ENCODE data around the gene OLFM1.
"Not testable (repeated sequence)": the region's sequence is repeated elsewhere in the genome, so short reads cannot be mapped to it uniquely, and the experiment has no call there.

Gene OLFM1

DNA sequence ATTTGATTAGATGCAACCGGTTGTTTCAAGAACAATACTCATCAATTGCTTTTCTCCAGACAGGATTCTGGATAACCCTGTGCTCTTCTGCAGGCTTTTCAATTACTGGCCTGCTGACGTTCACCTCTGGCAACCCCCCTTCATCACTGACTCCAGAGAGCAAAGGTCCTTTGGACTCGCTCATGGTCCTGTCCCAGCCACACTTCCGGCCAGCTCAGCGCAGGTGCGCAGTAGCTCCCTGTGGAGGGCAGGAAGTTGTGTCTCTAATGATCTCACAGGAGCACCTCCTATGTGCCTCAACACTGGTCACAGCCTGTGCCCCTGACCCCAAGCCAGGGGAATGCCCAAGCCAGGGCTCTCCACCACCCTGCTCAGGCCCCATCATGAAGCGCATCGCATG lies 44.0 kb downstream of the OLFM1 start:
- DNase-seq (ENCODE audit: low read depth in 2 of 2), result no peak

GRCh38 chr9:135132008-135132407 lies 44.5 kb downstream of the OLFM1 start:
- DNase-seq (ENCODE audit: low read depth in 2 of 2), result no peak

DNA sequence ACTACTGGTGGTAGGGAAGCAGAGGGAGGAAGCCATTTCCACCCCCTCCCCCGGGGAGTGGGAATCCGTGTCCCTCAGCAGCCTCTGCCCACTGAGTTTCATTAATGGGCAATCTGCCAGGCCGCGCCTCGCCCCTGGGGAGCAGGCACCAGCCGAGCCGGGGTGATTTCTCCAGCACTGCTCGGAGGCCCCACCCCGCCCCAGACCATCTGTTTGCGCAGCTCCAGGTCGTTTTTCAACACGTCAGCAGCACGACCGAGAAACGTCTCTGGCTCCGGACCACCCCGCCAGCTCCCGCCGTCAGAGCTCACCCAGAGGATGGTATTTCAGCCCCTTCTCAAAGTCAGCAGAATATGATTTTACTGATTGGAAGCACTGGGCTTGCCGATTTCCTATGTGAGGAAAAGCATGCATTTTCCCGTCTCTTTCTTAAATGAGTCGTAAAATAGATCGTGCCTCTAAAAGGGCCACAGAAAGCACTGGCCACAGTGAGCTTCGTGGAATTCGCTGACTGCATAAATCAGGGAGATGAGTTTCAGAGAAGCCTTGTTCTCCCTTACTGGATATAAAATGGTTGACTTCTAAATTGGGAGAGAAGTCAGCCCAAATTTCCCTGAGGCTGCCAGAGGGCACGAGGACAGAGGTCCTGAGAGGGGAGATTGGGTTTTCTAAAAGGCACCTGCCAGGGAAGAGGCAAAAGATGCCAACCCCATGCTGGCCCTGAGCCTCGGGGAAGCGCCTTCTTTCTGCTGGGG lies 47.0 kb downstream of the OLFM1 start:
- DNase-seq (ENCODE audit: low read depth in 2 of 2), result no peak

- no peak for DNase-seq (ENCODE audit: low read depth in 2 of 2)
These were observed 47.9 kb downstream of the OLFM1 start for GRCh38 chr9:135135171-135135928.

GRCh38 chr9:135135929-135136315 lies 48.5 kb downstream of the OLFM1 start:
- DNase-seq (ENCODE audit: low read depth in 2 of 2), result no peak

- no peak for DNase-seq (ENCODE audit: low read depth in 2 of 2)
These were observed 49.0 kb downstream of the OLFM1 start for GRCh38 chr9:135136481-135136880.

- no peak for DNase-seq (ENCODE audit: low read depth in 2 of 2)
These were observed 49.7 kb downstream of the OLFM1 start for GRCh38 chr9:135136991-135137832.

DNA sequence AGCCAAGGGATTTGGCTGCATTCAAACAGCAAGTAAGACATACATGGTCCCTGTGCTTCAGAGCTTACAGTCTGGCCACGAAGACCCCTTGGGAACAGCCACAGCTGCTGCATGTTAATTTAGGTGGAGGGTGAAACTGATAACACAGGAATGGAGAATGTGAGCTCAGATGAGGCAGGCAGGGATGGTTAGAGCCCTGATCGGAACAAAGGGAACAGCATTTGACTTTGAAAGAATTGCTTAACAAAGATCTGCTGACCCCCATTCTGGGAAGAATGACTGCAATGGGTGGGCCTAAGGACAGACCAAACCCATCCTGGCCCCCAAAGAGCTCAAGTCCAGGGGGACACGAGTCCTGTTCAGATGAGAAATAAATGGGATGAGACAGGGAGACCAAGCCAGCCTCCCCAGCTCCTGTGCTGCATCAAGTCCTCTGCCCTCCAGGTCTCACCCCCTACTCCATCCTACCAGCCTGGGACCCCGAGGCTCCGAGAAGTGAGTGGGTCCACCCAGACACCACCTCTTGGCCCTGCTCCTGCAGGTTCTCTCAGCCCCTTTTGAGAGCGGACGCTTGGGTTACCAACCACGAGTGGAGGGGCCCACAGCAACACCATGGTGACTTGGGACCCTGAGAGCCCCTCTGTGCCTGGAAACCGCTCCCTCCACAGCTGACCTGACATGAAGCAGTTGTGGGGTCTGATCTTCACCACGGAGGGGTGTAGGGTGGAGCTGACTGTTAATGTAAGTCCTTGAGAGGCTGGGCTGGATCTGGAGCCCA lies 50.8 kb downstream of the OLFM1 start:
- no peak for DNase-seq (ENCODE audit: low read depth in 2 of 2)

GRCh38 chr9:135139366-135139959 lies 52.0 kb downstream of the OLFM1 start:
- DNase-seq (ENCODE audit: low read depth in 2 of 2), result no peak

DNA sequence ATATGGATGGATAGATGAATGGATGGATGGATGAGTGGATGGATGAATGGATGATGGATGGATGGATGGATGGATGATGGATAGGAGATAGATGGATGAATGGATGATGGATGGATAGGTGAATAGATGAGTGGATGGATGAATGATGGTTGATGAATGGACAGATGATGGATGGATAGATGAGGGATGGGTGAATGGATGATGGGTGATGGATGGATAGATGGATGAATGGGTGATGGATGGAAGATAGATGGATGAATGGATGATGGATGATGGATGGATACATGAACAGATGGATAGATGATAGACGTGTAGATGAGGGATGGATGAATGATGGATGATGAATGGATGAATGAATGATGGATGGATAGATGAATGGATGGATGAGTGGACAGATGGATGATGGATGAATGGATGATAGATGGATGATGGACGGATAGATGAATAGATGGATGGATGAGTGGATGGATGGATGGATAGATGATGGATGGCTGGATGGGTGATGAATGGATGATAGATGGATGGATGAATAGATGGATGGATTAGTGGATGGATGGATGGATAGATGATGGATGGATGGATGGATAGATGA lies 53.8 kb downstream of the OLFM1 start:
- no peak for DNase-seq (ENCODE audit: low read depth in 2 of 2)

DNA sequence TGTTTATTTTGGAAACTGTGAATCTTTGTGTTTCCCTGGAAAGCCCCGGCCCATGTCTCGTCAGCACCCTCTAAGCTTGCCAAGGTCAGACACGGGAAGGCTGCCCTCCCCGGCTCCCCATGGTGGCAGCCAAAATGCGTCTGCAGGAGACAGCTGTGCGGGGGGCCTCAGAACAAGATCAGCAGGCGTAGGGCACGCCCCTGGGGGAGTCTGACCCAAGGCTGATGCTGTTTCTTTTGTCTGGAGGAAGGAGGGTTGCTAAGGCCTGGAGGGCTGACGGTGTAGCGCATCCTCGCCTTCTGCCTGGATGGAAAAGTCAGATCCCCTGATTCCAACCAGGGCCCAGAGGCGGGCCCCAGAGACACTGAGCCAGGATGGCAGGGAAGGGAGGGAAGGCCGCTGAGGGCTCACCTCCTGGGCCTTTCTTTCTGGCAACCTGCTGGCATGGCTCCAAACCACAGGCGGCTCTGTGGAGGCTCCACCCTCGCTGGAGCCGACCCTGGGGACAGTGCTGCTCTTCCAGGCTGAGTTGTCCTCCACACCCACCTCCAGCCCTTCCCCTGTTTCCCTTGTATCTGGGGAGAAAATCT lies 57.2 kb downstream of the OLFM1 start:
- DNase-seq (ENCODE audit: low read depth in 2 of 2), result no peak

GRCh38 chr9:135145312-135145711 lies 57.8 kb downstream of the OLFM1 start:
- no peak for DNase-seq (ENCODE audit: low read depth in 2 of 2)

DNA sequence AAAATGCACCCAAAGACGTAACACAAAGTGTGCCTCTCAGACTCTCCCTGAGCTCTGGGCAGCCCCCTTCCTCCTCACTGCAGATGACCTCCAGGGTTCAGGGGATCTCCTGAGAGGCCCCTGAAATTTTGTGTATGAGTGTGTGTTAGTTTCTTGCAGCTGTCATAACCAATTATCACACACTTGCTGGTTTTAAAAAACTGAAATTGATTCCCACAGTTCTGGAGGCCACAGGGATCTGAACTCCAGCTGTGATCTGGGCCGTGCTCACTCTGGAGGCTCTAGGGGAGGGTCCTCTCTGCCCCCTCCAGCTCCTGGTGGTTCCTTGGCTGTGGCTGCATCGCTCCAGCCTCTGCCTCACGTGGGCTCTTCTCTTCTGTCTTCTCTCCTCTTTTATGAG lies 58.8 kb downstream of the OLFM1 start:
- no peak for DNase-seq (ENCODE audit: low read depth in 2 of 2)

DNA sequence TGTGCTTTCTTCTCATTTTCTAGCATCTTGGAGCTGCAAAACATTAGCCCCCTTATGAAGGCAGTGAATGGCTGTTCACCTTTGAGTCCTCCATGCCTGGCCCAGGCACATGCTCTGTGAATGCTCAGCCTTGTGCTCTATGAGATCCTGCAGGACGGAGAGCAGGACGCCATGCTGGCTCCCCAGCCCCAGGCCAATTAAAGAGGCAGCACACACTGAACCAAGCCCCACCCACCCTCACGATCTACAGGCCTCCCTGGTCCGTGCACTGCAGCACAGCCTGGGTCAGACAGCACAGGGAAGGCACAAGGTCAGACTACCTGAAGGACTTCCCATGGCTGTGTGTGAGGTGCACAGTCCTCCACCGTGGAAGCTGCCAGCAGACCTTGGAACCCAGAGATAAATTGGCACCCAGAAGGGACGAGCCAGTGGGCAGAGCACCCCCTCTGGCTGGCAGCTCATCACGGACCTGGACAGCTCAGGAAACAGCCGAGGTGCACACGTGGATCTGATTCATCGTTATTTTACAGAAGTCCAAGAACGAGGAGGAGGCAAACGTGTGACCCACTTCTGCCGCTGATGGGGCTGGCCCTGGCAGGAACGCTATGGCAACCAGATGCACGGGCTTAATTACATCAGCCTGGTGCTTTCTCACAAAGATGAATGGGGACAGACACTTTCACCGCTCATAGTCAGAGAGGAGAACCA lies 59.5 kb downstream of the OLFM1 start:
- DNase-seq (ENCODE audit: low read depth in 2 of 2), result no peak

DNA sequence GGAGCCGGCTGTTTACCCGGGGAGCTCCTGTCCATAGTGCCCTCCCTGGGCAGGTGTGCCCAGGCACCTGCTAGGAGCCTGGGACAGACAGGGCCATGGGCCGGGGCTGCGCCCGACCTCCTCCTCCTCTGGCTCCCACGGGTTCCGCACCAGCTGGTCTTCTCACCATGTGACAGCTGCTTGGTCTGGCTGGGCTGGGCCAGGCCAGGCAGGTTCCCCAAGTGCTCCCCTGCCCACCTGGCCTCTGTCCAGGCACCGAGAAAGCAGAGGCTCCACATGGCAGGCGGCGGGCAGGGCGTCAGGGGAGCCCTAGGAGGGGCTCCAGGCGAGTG lies 60.0 kb downstream of the OLFM1 start:
- no peak for DNase-seq (ENCODE audit: low read depth in 2 of 2)

DNA sequence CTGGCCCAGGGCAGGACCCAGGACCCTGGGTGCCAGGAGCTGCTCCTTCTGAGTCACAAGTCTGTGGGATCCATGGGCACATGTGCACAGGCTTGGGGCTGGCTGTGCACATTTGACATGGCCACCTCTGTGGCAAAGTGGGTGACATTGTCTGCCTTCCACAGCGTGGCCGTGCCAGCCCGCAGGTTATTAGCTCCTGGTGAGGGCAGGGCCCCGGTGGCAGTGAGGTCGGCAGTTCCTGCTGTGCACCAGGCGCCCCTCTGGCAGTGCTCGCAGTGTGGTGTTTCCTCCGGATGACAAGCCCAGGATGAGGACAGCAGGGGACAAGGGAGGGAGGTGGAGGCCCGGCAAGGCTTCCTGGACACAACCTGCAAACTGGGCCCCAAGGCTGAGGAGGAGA lies 60.5 kb downstream of the OLFM1 start:
- no peak for DNase-seq (ENCODE audit: low read depth in 2 of 2)

DNA sequence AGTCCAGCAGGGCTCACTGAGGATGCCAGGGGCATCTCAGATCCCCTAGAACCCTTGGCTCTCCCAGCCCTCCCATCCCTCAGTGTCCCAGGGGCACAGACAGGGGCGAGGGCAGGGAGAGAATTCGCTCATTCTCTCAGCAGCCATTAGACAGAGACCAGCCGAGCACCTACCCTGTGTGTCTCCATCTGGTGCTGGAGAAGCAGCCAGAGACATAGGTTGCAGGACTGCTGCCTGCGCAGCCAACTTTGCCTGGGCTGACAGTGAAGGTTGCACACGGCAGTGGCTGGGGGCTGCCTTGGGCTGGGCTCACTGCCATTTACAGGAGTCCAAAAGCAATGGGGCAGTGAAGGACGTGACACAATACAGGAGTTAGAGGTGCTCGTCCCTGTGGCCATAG lies 60.9 kb downstream of the OLFM1 start:
- DNase-seq (ENCODE audit: low read depth in 2 of 2), result no peak

DNA sequence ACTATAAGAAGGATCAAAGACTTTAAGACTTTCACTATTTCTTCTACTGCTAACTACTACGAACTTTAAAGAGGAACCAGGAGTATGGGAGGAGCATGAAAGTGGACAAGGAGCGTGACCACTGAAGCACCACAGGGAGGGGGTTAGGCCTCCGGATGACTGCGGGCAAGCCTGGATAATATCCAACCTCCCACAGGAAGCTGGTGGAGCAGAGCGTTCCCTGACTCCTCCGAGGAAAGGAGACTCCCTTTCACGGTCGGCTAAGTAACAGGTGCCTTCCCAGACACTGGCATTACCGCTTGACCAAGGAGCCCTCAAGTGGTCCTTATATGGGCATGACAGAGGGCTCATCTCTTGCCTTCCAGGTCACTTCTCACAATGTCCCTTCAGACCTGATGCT lies 62.4 kb downstream of the OLFM1 start:
- not testable (repeated sequence) for DNase-seq (ENCODE audit: low read depth in 2 of 2)

GRCh38 chr9:135150981-135151380 lies 63.5 kb downstream of the OLFM1 start:
- DNase-seq (ENCODE audit: low read depth in 2 of 2), result no peak
